Testis (tissue), 2 donors: Measurements from ENCODE around the gene PMS2.

Experiments
- CTCF ChIP-seq, 3 experiments: fragments of 450-650 bp in 2 of 3; fragments of 200-600 bp in 1 of 3; sonication (generic) in 1 of 3; IDR thresholded peaks; one replicate each; pipeline ENCODE4 v1.5.1; 2016 to 2019; ENCODE audit warnings: antibody characterized with exemption in 3 of 3, mild to moderate bottlenecking in 2 of 3, moderate library complexity in 1 of 3
- POLR2A ChIP-seq: fragments of 450-650 bp; IDR thresholded peaks from one replicate; pipeline ENCODE4 v1.6.1; 2017; ENCODE audit warnings: antibody characterized with exemption, mild to moderate bottlenecking, moderate library complexity

GRCh38 chr7:6007386-6007785, 1.5 kb downstream of the PMS2 start:
- TF ChIP-seq CTCF (IDR thresholded peaks at IDR 0.05) (no peak), POLR2A (no peak)
